SHP77 treated with DMSO at 0.1 percent for 48 hours (cell line): ENCODE data around the gene BBS1.
"Not testable (repeated sequence)": the region's sequence is repeated elsewhere in the genome, so short reads cannot be mapped to it uniquely, and the experiment has no call there.

Experiments
- DNase-seq: peaks from one replicate; lab custom pipeline; 2025; lab: John Stamatoyannopoulos, UW

The BBS1 gene

GRCh38 chr11:66510271-66510989 is at the start of gene BBS1:
BBS1 (plus strand) TSS chr11:66510635; CDS start chr11:66510660, 25 bp downstream.
- peak; percentile 68 for DNase-seq

- DNase-seq, result no peak
These were observed 48.4 kb upstream of the BBS1 start for GRCh38 chr11:66462010-66462409.

DNA sequence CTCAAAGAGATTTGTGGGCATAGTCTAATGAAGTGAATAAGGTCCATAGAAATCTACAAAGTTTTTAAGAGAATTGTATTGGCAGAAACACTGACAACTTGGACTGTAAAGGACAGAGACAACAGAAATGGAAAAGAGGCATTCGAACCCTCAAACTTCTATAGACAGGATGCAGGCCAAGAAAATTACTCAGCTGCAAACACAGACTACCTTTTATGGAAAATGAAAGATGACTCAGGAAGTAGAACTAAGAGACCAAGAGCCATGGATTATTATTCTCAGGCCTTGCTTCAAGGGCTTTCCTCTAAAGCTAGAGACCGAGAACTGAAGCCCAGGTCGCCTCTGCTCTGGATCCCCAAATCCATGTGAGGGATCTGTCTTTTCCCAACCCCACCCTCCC is 47.5 kb upstream of the BBS1 start:
- no peak for DNase-seq

DNA sequence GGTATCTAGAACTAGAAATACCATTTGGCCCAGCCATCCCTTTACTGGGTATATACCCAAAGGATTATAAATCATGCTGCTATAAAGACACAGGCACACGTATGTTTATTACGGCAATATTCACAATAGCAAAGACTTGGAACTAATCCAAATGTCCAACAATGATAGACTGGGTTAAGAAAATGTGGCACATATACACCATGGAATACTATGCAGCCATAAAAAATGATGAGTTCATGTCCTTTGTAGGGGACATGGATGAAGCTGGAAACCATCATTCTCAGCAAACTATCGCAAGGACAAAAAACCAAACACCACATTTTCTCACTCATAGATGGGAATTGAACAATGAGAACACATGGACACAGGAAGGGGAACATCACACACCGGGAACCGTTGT is 46.3 kb upstream of the BBS1 start:
- DNase-seq, result not testable (repeated sequence)

DNA sequence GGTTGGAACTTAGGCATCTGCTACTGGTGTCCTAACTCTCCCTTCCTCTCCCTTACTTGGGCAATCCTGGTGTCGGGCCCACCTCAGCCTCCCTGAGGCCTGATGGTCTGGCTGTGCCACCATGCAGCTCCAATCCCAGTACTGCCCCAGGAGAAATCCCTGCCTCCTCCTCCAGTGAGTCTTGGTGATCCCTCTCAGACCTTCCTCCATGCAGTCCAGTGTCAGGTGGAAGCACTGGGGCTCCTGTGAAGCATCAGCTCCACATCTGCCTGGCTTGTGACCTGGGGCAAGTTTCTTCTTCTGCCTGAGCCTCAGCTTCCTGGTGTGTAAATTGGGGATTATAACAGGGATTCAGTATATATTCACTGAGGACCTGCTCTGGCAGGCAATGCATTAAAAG is 45.5 kb upstream of the BBS1 start:
- no peak for DNase-seq

- no peak for DNase-seq
These were observed 44.8 kb upstream of the BBS1 start for GRCh38 chr11:66465373-66466224.

GRCh38 chr11:66466225-66467033 is 44.0 kb upstream of the BBS1 start, which contains the start of gene PELI3:
PELI3 (plus strand) TSS chr11:66466905; CDS start chr11:66468129, 1,224 bp downstream.
- peak; percentile 64 for DNase-seq

DNA sequence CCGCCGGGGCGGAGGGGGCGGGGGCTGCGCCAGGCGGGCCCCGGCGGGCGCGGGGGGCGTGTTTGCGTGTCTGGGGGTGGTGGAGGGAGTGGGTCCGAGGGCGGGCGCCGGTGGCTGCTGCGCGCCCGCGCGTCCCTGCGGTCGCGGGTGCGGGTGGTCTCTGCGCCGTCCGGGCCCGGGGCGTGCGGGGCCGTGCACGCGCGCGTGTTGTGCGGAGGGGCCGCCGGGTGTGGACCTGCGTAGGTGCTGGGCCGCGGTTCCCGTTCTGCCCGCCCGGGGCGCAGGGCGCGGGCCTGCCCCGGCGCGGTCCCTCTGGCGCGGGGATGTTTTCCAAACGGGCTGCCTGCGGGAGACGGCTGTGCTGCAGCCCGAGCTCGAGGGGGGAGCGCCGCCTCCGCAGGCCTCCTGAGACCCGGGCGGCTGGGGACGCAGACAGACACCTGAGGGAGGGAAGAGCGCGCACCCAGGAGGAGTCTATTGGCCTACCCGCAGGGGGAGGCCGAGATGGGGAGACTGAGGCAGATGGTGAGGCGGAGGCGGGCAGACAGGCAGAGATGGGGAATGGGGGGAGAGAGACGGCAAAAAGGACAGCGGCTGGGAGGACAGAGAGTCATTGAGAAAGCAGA is 43.3 kb upstream of the BBS1 start:
- DNase-seq, result no peak

- DNase-seq, result no peak
These were observed 42.7 kb upstream of the BBS1 start for GRCh38 chr11:66467756-66468155.

DNA sequence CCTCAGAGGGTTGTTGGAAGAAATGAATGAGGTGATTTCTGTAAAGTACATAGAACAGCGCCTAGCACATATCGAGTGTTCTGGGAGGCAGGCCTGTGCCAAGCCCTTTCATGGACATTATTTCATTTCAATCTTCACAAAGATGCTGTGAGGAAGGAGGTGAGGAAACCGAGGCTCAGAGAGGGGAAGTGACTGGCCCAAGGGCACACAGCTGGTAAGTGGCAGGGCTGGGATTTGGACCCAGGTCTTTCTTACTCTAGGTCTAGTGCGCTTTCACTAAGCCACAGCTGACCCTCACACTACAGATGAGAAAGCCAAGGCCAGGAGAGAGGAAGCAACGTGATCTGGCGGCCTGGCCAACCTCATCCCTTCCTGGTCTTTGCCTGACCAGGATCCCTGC is 41.7 kb upstream of the BBS1 start:
- no peak for DNase-seq

DNA sequence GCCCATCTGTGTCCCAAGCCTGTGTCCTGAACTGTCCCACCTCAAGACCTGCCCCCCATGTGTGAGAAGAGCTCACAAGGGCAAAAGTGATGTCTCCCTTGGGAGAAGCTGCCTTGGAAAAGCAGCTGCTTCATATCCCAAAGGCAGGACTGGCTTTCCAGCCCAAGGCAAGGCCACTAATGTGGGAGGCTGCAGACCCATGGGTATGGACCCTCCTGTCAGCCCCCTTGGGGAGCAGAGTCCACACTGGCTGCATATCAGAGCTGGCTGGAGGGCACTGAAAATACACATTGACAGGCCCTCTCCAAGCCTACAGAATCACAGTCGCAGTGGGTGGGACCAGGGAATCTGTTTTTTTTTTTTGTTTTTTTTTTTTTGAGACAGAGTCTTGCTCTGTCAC is 41.0 kb upstream of the BBS1 start:
- no peak for DNase-seq

DNA sequence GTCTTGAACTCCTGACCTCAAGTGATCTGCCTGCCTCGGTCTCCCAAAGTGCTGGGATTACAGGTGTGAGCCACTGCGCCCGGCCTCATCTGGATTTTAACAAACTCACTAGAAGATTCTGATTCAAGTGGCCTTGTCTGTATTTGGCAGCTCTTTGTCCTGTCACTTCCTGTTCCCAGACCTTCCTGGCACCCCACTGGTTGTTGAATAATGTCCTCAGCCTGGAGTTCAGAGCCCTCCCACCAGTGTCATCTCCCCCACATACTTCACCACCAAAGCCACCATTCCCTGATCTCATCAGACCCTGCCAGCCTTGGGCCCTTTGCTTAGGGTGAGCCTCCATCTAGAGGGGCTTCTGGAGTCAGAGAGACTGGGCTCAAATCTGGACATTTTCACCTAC is 40.4 kb upstream of the BBS1 start:
- DNase-seq, result no peak

GRCh38 chr11:66471142-66471541 is 39.3 kb upstream of the BBS1 start:
- DNase-seq, result no peak

- no peak for DNase-seq
These were observed 38.4 kb upstream of the BBS1 start for GRCh38 chr11:66472054-66472453.

DNA sequence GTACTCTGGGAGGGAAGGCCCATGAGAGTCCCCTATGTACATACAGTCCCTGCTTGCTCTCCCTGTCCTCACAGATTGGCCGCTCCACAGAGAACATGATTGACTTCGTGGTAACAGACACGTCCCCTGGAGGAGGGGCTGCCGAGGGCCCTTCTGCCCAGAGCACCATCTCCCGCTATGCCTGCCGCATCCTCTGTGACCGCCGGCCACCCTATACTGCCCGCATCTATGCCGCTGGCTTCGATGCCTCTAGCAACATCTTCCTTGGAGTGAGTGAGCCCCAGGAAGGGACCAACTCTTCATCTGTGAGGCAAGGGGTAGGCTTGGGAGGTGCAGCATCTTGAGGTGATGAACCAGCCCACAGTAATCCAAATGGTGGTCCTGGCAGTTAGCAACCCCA is 37.3 kb upstream of the BBS1 start:
- DNase-seq, result no peak

GRCh38 chr11:66473608-66474515 is 36.6 kb upstream of the BBS1 start:
- DNase-seq, result no peak

DNA sequence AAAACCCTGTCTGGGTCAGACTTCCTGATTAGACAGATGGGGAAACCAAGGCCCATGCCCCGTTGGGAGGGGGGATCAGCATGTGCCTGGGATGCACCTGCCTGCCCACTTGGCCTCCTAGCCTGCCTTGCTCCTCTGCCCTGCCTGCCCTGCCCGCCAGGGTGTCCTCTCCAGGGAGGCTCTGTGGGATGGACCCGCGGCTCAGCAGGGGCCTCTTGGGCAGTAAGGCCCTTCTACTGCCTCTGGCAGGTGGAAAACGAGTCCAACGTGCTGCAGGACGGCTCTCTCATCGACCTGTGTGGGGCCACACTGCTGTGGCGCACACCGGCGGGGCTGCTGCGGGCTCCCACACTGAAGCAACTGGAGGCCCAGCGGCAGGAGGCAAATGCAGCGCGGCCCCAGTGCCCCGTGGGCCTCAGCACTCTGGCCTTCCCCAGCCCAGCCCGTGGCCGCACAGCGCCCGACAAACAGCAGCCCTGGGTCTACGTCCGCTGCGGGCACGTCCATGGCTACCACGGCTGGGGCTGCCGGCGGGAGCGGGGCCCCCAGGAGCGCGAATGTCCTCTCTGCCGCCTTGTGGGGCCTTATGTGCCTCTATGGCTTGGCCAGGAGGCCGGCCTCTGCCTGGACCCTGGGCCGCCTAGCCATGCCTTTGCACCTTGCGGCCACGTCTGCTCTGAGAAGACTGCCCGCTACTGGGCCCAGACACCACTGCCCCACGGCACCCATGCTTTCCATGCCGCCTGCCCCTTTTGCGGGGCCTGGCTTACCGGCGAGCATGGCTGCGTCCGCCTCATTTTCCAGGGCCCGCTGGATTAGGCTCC is 34.9 kb upstream of the BBS1 start:
- no peak for DNase-seq

DNA sequence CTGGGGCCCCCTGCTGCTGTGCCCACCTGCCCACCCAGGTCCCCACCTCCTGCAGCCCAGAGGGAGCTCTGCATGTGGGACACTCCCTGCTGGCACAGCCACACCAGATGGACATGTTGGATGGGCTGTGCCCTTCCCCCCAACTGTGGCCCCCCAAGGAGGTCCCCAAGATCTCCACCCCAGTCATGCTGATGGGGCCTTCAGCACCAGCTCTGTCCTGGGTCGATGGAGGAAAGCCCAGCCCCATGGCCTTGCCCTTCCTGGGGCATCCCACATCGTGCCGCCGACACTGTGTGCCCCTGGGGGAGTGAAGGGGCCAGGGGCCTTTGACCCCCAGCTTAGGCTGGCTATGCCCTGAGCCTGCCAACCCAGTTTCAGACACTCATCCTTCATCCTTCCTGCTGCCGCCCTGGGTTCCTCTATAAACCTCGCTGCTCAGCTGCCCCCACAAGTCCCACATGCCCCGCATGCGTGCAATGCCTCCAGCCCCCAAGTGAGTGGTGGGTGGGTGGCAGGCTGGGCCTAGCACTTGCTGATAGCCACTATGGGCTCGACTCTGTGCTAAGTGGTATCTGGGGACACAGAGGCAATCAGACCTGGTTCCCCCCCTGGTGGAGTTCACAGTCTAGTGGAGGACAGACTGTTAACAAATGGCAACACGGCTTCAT is 34.1 kb upstream of the BBS1 start:
- DNase-seq, result no peak

DNA sequence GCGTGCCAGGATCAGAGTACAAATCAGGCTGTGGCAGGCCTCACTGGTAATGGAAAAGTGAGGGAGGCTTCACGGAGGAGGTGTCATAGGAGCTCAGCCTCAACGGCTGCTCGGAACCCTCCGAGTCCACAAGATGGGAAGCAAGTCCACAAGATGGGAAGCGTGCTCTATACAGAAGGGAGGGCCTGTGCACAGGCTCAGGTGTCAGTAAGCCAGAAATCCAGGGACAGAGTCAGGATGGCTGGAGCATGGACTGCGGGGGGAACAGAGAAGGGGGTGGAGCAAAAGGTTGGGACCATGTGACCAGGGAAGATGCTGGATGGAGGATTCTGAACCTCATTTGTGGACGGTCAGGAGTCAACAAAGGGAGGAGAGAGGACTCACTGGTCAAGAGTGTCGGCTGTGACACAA is 33.6 kb upstream of the BBS1 start:
- no peak for DNase-seq
